Vagina (tissue), 2 donors: ENCODE data around the gene MRPL12.
"Not testable (repeated sequence)": the region's sequence is repeated elsewhere in the genome, so short reads cannot be mapped to it uniquely, and the experiment has no call there.

Experiments
- CTCF ChIP-seq, 3 experiments: fragments of 450-650 bp in 2 of 3; fragments of 200-600 bp in 1 of 3; sonication (generic) in 1 of 3; IDR thresholded peaks; one replicate each; pipeline ENCODE4 v1.5.1; 2017 to 2019; ENCODE audit warnings: antibody characterized with exemption in 3 of 3, mild to moderate bottlenecking in 2 of 3, moderate library complexity in 2 of 3
- POLR2A ChIP-seq, 2 donors: fragments of 450-650 bp; IDR thresholded peaks; one replicate each; pipeline ENCODE4 v1.6.1; 2017; ENCODE audit warnings: antibody characterized with exemption in 2 of 2, mild to moderate bottlenecking in 2 of 2, moderate library complexity in 2 of 2
- POLR2AphosphoS5 ChIP-seq, 2 donors: sonication (generic); formaldehyde crosslinking; IDR thresholded peaks; one replicate each; pipeline ENCODE4 v1.9.0; 2017; ENCODE audit warnings: antibody characterized with exemption in 2 of 2, mild to moderate bottlenecking in 2 of 2, low read depth in 1 of 2; ENCODE audit not compliant: insufficient read depth in 1 of 2

GRCh38 chr17:81739593-81739992, 36.4 kb downstream of the MRPL12 start:
- TF ChIP-seq CTCF (IDR thresholded peaks at IDR 0.05); POLR2A (IDR thresholded peaks at IDR 0.05); POLR2AphosphoS5 (IDR thresholded peaks at IDR 0.05; ENCODE audit: insufficient read depth in 1 of 2, low read depth in 1 of 2): not testable (repeated sequence)
